ENCODE results near the gene TAF1A.

- TF ChIP-seq CTCF (IDR thresholded peaks at IDR 0.05; ENCODE audit: low read depth, low read length, missing input control) (no peak), JUND (IDR thresholded peaks at IDR 0.05) (no peak), ZBTB33 (IDR thresholded peaks at IDR 0.05) (no peak)
Observed at GRCh38 chr1:222579316-222579715, 10.4 kb downstream of the TAF1A start.
